Stimulated activated effector memory CD8-positive, alpha-beta T cell treated with anti-CD3 and anti-CD28 coated beads, Interleukin-12 subunit alpha, Interleukin-12 subunit beta, amount 100 ng/mL, for 72 hours (primary cell): ENCODE measurements around the gene CRMP1.

Experiments used
- ATAC-seq: fragments of 150-1000 bp; cut with Tn5 transposase; 2 replicates; pipeline ENCODE4 v1.10.0; 2021
- DNase-seq, 2 donors: peaks; one replicate each; pipeline ENCODE4 v3.0.0; 2021 to 2022; ENCODE audit warnings: low spot score in 2 of 2
- H3K27ac Mint-ChIP-seq: one replicate; pipeline ENCODE4 v1.8.0; 2022; ENCODE audit warnings: mild to moderate bottlenecking, mixed read lengths
- H3K36me3 Mint-ChIP-seq: one replicate; pipeline ENCODE4 v1.8.0; 2022; ENCODE audit warnings: mild to moderate bottlenecking, mixed read lengths
- H3K4me1 Mint-ChIP-seq: one replicate; pipeline ENCODE4 v1.8.0; 2022; ENCODE audit warnings: mixed read lengths
- H3K4me3 Mint-ChIP-seq: one replicate; pipeline ENCODE4 v1.8.0; 2022; ENCODE audit warnings: mild to moderate bottlenecking, mixed read lengths
- H3K9me3 Mint-ChIP-seq: one replicate; pipeline ENCODE4 v1.8.0; 2022; ENCODE audit warnings: mixed read lengths

The CRMP1 gene

GRCh38 chr4:5893004-5893580 is at the start of gene CRMP1:
TSS of gene CRMP1 (minus strand) at chr4:5893086. CDS start at chr4:5892969, 117 bp downstream.
- DNase-seq (no peak), ATAC-seq (no peak)
- peaks cover 4% of the 10 kb centered on the region for H3K9me3 Mint-ChIP-seq
- H3K4me3 Mint-ChIP-seq, result no peak within 1 kb of the TSS
- peaks cover 14% of the 10 kb centered on the region for H3K4me1 Mint-ChIP-seq
- H3K36me3 Mint-ChIP-seq, result no peaks in the 10 kb centered on the region
- no peak within 1 kb of the TSS for H3K27ac Mint-ChIP-seq

DNA sequence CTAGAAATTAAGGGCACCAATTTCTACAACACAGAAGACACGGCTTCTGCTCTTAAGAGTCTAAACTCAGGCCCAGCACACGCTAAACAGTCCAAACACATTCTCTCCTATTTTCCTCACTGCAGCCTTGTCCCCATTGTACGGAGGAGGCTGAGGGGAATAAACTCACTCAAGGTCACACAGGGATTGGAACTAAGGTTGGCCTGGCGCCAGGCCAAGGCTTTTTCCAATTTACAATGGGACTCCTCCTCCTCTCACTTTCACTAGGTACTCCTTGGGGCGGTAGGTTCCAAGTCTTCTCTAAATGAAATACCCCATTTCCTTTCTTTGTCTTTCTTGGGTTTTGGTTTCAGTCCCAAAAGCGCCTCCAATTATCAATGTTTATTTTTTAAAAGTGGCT is 48.7 kb upstream of the CRMP1 start:
- H3K4me3 Mint-ChIP-seq, result no peak overlapping the region
- H3K27ac Mint-ChIP-seq, result no peak overlapping the region
- H3K36me3 Mint-ChIP-seq, result no peaks in the 10 kb centered on the region
- H3K9me3 Mint-ChIP-seq, result peaks cover 3% of the 10 kb centered on the region
- ATAC-seq, result no peak
- peaks cover 8% of the 10 kb centered on the region for H3K4me1 Mint-ChIP-seq
- no peak for DNase-seq

DNA sequence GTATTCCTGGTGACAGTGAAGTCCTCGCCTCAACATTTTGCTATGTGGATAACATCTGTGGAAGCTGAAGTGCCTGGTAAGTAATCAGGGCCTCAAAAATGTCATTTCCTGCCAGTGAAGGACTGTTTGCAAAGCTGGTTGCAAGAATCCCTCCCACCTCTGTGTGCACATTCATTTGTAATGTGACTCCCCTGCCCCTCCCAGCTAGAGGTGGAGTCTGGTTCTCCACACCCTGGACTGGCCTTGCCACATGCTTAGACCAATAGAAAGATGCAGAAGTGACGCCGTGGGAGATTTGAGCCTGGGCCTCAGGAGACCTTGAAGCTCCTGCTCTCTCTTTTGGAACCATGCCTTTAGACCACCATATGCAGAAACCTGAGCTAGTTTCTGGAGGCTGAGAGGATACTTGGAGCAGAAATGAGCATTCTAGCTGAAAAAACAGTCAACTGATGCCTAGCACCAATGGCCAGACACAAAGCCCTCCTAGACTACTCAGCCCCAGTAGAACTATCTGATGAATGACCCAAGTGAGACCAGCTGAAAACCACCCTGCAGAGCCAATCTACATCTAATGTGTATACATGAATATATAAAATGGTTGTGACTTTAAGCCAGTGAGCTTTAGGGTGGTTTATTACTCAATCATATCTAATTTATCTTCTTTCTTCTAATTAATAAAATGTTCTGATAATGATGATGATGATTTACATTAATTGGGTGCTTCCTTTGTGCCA is 47.8 kb upstream of the CRMP1 start:
- Mint-ChIP-seq H3K4me3 (no peak overlapping the region), H3K9me3 (no peaks in the 10 kb centered on the region), H3K27ac (peak overlapping the region; percentile 14), H3K4me1 (peaks cover 8% of the 10 kb centered on the region), H3K36me3 (no peaks in the 10 kb centered on the region)
- DNase-seq, result no peak
- no peak for ATAC-seq

- Mint-ChIP-seq H3K4me3 (no peak overlapping the region), H3K36me3 (no peaks in the 10 kb centered on the region), H3K27ac (no peak overlapping the region), H3K4me1 (no peaks in the 10 kb centered on the region), H3K9me3 (no peaks in the 10 kb centered on the region)
- DNase-seq (no peak), ATAC-seq (no peak)
These were observed 41.3 kb upstream of the CRMP1 start for GRCh38 chr4:5933996-5934831.

GRCh38 chr4:5933116-5933515 is 40.2 kb upstream of the CRMP1 start:
- no peak overlapping the region for H3K27ac Mint-ChIP-seq
- no peak for DNase-seq
- no peaks in the 10 kb centered on the region for H3K36me3 Mint-ChIP-seq
- ATAC-seq, result peak; percentile 32
- H3K9me3 Mint-ChIP-seq, result no peaks in the 10 kb centered on the region
- H3K4me3 Mint-ChIP-seq, result no peak overlapping the region
- no peaks in the 10 kb centered on the region for H3K4me1 Mint-ChIP-seq

DNA sequence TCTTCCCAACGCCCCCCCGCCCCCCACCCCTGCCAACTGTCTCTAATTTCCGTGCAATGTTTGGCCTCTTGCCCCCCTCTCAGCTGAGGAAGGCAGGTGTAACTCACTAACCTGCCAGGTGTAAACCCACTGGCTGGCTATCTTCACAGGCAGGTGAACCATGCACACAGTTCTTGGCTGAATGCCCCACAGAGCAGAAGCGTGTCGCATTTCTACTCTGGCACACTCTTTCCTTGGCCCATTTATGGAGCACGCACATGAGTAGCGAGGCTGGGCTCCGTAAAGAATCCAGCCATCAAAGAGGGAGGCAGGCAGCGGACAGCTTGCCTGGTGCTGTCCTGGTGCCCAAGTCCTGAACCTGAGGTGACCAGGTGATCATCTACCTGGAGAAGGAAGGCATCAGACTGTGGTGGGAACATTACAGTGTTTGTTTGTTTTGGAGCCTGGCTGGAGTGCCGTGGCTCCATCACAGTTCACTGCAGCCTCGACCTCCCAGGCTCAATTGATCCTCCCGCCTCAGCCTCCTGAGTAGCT is 39.2 kb upstream of the CRMP1 start:
- DNase-seq, result no peak
- no peaks in the 10 kb centered on the region for H3K9me3 Mint-ChIP-seq
- no peak for ATAC-seq
- H3K4me1 Mint-ChIP-seq, result no peaks in the 10 kb centered on the region
- H3K4me3 Mint-ChIP-seq, result no peak overlapping the region
- H3K27ac Mint-ChIP-seq, result no peak overlapping the region
- no peaks in the 10 kb centered on the region for H3K36me3 Mint-ChIP-seq

- ATAC-seq (no peak), DNase-seq (no peak)
- Mint-ChIP-seq H3K4me1 (no peaks in the 10 kb centered on the region), H3K36me3 (no peaks in the 10 kb centered on the region), H3K27ac (no peak overlapping the region), H3K4me3 (no peak overlapping the region), H3K9me3 (no peaks in the 10 kb centered on the region)
These were observed 38.6 kb upstream of the CRMP1 start for GRCh38 chr4:5931526-5931925.

GRCh38 chr4:5930876-5931275 is 38.0 kb upstream of the CRMP1 start:
- no peak overlapping the region for H3K27ac Mint-ChIP-seq
- DNase-seq, result no peak

DNA sequence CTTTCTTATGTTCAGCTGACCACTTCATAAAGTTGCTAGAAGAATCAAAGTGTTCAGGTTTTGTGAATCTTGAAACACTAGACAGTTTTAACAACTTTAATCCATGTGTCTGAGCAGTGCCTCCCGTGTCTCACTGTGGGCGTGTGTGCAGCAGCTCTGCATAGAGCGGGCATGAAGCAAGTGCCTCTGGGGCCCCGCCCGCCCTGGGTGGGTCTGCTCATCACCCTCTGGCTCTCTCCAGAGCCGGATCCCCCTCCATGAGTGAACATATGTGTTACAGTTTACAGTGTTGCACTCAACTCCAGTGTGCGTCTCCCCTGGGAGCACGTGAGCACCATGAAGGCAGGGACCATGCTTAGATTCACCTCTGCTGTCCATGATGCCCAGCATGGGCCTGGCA is 37.6 kb upstream of the CRMP1 start:
- Mint-ChIP-seq H3K27ac (no peak overlapping the region), H3K36me3 (no peaks in the 10 kb centered on the region), H3K9me3 (no peaks in the 10 kb centered on the region), H3K4me3 (no peak overlapping the region), H3K4me1 (no peaks in the 10 kb centered on the region)
- ATAC-seq, result no peak
- DNase-seq, result no peak

More at GRCh38 chr4:5930876-5931275, 38.0 kb upstream of the CRMP1 start:
- no peak for ATAC-seq
- H3K36me3 Mint-ChIP-seq, result no peaks in the 10 kb centered on the region
- no peak overlapping the region for H3K4me3 Mint-ChIP-seq
- no peaks in the 10 kb centered on the region for H3K4me1 Mint-ChIP-seq
- H3K9me3 Mint-ChIP-seq, result no peaks in the 10 kb centered on the region

DNA sequence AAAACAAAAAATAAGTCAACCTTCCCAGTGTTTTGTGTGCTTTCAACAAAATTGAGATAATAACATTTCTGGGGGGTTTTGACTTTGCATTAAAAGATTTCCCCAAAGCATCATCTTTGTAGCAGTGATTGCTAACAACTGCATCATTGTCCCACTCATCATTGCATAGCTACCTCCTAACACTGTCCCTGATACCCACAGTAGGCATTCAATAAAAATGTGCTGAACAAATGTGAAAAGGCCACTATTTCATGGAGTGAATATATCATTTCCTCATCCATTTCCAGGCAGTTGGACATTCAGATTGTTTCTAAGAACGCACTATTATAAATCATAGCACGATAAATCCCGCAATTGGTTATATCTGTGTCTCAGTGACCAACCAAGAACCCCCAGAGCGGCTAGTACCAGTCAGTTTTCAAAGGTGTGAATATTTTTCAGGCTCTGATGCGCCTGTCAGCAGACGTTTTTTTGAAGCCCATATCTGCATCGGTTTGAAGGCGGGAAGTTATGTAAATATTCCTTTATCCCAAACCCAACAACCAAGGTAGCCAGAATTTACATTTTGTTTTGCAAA is 36.0 kb upstream of the CRMP1 start:
- H3K36me3 Mint-ChIP-seq, result no peaks in the 10 kb centered on the region
- H3K4me3 Mint-ChIP-seq, result no peak overlapping the region
- no peaks in the 10 kb centered on the region for H3K4me1 Mint-ChIP-seq
- no peak for DNase-seq
- no peak for ATAC-seq
- no peaks in the 10 kb centered on the region for H3K9me3 Mint-ChIP-seq
- H3K27ac Mint-ChIP-seq, result no peak overlapping the region

DNA sequence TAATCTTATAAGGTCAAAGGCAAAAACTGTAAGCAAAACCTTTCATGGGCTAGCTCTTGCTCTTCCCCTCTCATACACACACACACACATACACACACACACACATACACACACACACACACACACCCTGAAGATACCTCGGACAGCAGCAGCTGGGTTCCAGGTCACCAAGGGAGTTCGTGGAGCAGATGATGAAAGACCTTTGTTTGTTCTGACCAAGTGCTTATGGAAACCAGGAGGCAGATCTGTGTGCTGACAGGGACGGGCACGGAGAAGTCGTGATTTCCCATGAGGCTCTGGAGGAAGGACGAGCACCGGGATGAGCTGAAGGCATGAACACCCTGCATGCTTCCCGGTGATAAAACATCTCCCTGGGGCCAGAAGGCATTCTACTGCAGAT is 35.4 kb upstream of the CRMP1 start:
- H3K4me3 Mint-ChIP-seq, result no peak overlapping the region
- no peaks in the 10 kb centered on the region for H3K36me3 Mint-ChIP-seq
- no peak for DNase-seq
- ATAC-seq, result no peak
- no peaks in the 10 kb centered on the region for H3K9me3 Mint-ChIP-seq
- H3K27ac Mint-ChIP-seq, result no peak overlapping the region
- no peaks in the 10 kb centered on the region for H3K4me1 Mint-ChIP-seq

DNA sequence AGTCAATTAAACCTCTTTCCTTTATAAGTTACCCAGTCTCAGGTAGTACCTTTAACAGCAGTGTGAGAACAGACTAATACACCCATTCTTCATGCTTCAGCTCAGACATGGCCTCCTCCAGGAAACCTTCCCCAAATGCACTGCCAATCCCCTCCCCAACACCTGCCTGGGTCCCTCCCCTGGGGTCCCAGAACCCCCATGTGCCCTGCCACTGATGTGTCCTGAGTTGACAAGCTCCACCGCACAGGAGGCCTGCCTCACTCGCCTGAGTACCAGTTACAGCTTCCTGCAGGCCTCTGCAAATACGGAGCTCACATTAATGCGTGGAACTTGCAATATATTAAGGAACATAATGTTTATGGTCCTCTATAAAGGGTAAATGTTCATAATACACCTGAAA is 34.9 kb upstream of the CRMP1 start:
- DNase-seq, result no peak
- no peaks in the 10 kb centered on the region for H3K9me3 Mint-ChIP-seq
- no peaks in the 10 kb centered on the region for H3K4me1 Mint-ChIP-seq
- no peak overlapping the region for H3K4me3 Mint-ChIP-seq
- ATAC-seq, result no peak
- H3K36me3 Mint-ChIP-seq, result no peaks in the 10 kb centered on the region
- H3K27ac Mint-ChIP-seq, result no peak overlapping the region

- Mint-ChIP-seq H3K4me3 (no peak overlapping the region), H3K9me3 (no peaks in the 10 kb centered on the region), H3K36me3 (no peaks in the 10 kb centered on the region), H3K27ac (no peak overlapping the region), H3K4me1 (no peaks in the 10 kb centered on the region)
- ATAC-seq (no peak), DNase-seq (no peak)
These were observed 34.2 kb upstream of the CRMP1 start for GRCh38 chr4:5927116-5927515.

DNA sequence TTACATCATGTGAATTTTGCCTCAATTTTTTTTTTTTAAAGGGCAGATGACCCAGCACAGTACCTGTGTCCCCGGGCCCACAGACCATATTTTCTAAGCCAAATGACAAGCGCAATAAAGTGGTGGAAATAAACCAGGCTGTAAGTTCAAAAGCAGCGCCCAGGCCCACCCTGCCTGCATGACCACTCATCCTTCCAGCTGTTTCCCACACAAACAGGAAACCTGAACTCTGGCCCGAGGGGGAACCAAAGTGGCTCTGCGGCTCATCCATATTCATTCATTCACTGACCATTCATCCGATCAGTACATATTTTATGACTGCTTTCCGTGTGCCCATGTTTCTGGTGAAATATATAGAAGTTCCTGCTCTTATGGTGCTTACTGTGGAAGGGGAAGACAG is 33.7 kb upstream of the CRMP1 start:
- Mint-ChIP-seq H3K4me1 (no peaks in the 10 kb centered on the region), H3K27ac (no peak overlapping the region), H3K9me3 (no peaks in the 10 kb centered on the region), H3K4me3 (no peak overlapping the region), H3K36me3 (no peaks in the 10 kb centered on the region)
- no peak for DNase-seq
- no peak for ATAC-seq

- no peaks in the 10 kb centered on the region for H3K9me3 Mint-ChIP-seq
- peaks cover 7% of the 10 kb centered on the region for H3K4me1 Mint-ChIP-seq
- no peak overlapping the region for H3K4me3 Mint-ChIP-seq
- ATAC-seq, result no peak
- no peaks in the 10 kb centered on the region for H3K36me3 Mint-ChIP-seq
- no peak for DNase-seq
- H3K27ac Mint-ChIP-seq, result no peak overlapping the region
These were observed 32.7 kb upstream of the CRMP1 start for GRCh38 chr4:5925419-5926200.
